ENCODE results near the gene LCORL. TPM values are rescaled to one million over a fixed set of nuclear protein-coding genes. Genes with fewer than 3 reads are reported as not detected.

The LCORL gene
- total RNA-seq, 1 experiment from 2014 or later: 18.0 TPM

- H3K9ac ChIP-seq (ENCODE audit: low read length): peak overlapping the region; percentile 86
- ATAC-seq (no peak), DNase-seq (ENCODE audit: low read depth, low spot score) (no peak)
- 0 out of 2 replicates have a peak overlapping the region, but pooled peaks have one; percentile 0 for H3K27ac ChIP-seq (ENCODE audit: low read depth, low read length)
- peaks cover 3% of the 10 kb centered on the region; the same call in 1 of the 2 replicates for H4K20me1 ChIP-seq (ENCODE audit: insufficient read depth)
- intact Hi-C loops (cut with micrococcal nuclease): loop anchor here (2.0 kb wide), 1 partner anchor 209 kb away; the partner anchor contains the start of genes DCAF16 and NCAPG
- RAD21 ChIA-PET (ENCODE audit: low non-redundant PET in 1 of 2, low total read pairs in 2 of 2, uncharacterized antibody in 2 of 2, unreplicated experiment in 2 of 2): no interaction called here
- CTCF ChIA-PET: no interaction called here
- H3K4me3 ChIP-seq (replicated peaks in 1 of 2; ENCODE audit: low read depth in 1 of 2, low read length in 2 of 2): peak overlapping the region; percentile 77 to 79
- POLR2A ChIA-PET: no interaction called here
- H3K36me3 ChIP-seq (ENCODE audit: control insufficient read depth in 1 of 2, insufficient read depth in 2 of 2, low read length in 2 of 2): no peaks in the 10 kb centered on the region
- H3K4me2 ChIP-seq (ENCODE audit: low read length): peak overlapping the region; percentile 93
- no peaks in the 10 kb centered on the region for H3K27me3 ChIP-seq (ENCODE audit: insufficient read depth, low read length)
- BruUV-seq (replicated peaks): TSS peak; percentile 42
- no peak for TF ChIP-seq TCF7L2 (IDR thresholded peaks at IDR 0.05; ENCODE audit: borderline replicate concordance, extremely low read depth, insufficient read depth, insufficient read length)
- no peak for TF ChIP-seq FOSL1 (IDR thresholded peaks at IDR 0.05; ENCODE audit: low read depth)
- TF ChIP-seq RAD21 (IDR thresholded peaks at IDR 0.05; ENCODE audit: low read depth): no peak
- TF ChIP-seq ZBTB33 (IDR thresholded peaks at IDR 0.05; ENCODE audit: extremely low read depth, insufficient replicate concordance, low read length): no peak
- TF ChIP-seq ATF3 (IDR thresholded peaks at IDR 0.05): no peak
- no peak for TF ChIP-seq EGR1 (IDR thresholded peaks at IDR 0.05; ENCODE audit: low read depth)
- TF ChIP-seq POLR2A (IDR thresholded peaks at IDR 0.05; ENCODE audit: borderline replicate concordance, extremely low read depth, insufficient read depth, insufficient read length): no peak
- TF ChIP-seq ZNF274 (IDR thresholded peaks at IDR 0.05; ENCODE audit: low read depth, low read length): no peak
- TF ChIP-seq EZH2 (IDR thresholded peaks at IDR 0.05): no peak
- no peak for TF ChIP-seq ZFX (IDR thresholded peaks at IDR 0.05)
- TF ChIP-seq CTCF (IDR thresholded peaks at IDR 0.05 in 2 of 3, conservative IDR thresholded peaks at IDR 0.05 in 1 of 3; ENCODE audit: borderline replicate concordance in 1 of 3, insufficient read depth in 1 of 3, low read depth in 2 of 3, low read length in 2 of 3): no peak
- no peak for TF ChIP-seq YY1 (IDR thresholded peaks at IDR 0.05; ENCODE audit: extremely low read depth, insufficient replicate concordance, low read depth, low read length)
- no peak for TF ChIP-seq ELF1 (IDR thresholded peaks at IDR 0.05; ENCODE audit: borderline replicate concordance, low read depth)
- TF ChIP-seq CBX3 (IDR thresholded peaks at IDR 0.05; ENCODE audit: low read depth): no peak
- no peak for TF ChIP-seq SRF (IDR thresholded peaks at IDR 0.05; ENCODE audit: low read depth)
- TF ChIP-seq MAX (IDR thresholded peaks at IDR 0.05): no peak
- TF ChIP-seq JUND (IDR thresholded peaks at IDR 0.05): no peak
- TF ChIP-seq SP1 (IDR thresholded peaks at IDR 0.05; ENCODE audit: low read depth): no peak
- no peak for TF ChIP-seq EZH2phosphoT487 (IDR thresholded peaks at IDR 0.05; ENCODE audit: borderline replicate concordance)
- H3K79me2 ChIP-seq (ENCODE audit: insufficient read depth, low read length): peaks cover 55% of the 10 kb centered on the region
- no peak overlapping the region for H2AFZ ChIP-seq (ENCODE audit: low read depth, low read length, poor library complexity, severe bottlenecking)
- H3K9me2 ChIP-seq (ENCODE audit: insufficient read depth): no peaks in the 10 kb centered on the region
- H3K9me3 ChIP-seq (ENCODE audit: control insufficient read depth in 1 of 2, insufficient read depth in 1 of 2, low read depth in 1 of 2, low read length in 2 of 2): no peaks in the 10 kb centered on the region
- H3K4me1 ChIP-seq (ENCODE audit: control insufficient read depth in 1 of 2, insufficient read depth in 2 of 2, low read length in 2 of 2): peaks cover 6 to 19% of the 10 kb centered on the region in 2 experiments; a peak in 3 of 4 replicates
Observed at GRCh38 chr4:18020145-18020670, 1.3 kb downstream of the LCORL start.

Data from HCT116 (cell line).